HG02943 (cell line): ENCODE data around the gene ZNF740.
A peak's percentile ranks its signal among the peaks of the same experiment; 100 is the strongest.
"Not testable (repeated sequence)": the region's sequence is repeated elsewhere in the genome, so short reads cannot be mapped to it uniquely, and the experiment has no call there.

Source experiments
- ATAC-seq: cut with Tn5 transposase; IDR thresholded peaks from one replicate; pipeline ENCODE4 v1.9.1; 2021; ENCODE audit warnings: mild to moderate bottlenecking, low read depth, moderate library complexity; ENCODE audit not compliant: unreplicated experiment

Gene ZNF740

DNA sequence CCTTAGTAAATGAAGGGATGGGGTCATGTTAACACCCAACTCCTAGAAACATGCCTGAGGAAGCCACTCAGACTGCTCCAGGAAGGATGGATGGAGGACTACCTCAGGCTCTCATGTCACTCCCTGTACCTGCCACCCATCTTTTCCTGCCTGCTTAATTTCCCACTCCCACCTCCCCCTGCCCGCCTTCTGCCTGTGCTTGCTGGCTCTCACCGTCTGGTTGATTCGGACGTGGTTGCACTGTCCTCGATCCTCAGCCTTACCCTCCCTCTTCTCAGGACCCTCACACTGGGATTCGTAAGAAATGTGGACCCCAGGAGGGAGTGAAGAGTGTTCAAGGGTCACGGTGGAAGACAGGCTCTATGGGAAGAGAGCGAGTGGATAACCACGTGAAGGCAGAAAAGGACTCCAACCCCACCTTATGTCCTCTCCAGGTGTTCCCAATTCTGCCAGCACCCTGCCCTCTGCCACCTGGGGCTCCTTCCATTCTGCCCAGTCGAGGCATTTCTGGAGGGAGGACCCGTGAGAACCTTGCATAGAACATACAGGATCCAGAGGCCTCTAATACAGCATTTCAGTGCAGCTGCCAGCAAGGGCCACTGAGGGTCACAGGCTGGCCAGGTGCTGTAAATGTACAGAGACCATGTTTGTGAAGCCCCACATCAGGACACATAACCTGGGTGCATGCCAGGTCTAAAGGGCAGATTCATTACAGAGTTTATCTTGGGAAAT is 13.6 kb downstream of the ZNF740 start:
- ATAC-seq, result no peak

DNA sequence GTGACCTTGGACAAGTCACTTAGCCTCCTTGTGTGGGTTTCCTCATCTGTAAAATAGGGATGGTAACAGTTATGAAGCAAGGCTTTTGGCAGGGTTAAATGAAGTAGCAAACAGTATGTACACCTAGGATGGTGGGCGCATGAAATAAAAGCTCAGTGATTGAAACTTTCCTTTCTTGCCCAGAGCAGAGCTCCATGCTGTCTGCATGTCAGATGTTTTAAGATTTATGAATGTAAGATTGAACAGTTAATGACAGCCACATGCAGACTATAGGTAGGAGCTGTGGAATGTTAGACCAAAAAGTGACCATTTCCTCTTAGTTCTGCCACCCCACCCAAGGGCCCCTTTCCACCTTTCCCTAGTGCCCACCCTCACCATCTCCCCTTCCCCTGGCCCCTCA is 14.5 kb downstream of the ZNF740 start:
- no peak for ATAC-seq

DNA sequence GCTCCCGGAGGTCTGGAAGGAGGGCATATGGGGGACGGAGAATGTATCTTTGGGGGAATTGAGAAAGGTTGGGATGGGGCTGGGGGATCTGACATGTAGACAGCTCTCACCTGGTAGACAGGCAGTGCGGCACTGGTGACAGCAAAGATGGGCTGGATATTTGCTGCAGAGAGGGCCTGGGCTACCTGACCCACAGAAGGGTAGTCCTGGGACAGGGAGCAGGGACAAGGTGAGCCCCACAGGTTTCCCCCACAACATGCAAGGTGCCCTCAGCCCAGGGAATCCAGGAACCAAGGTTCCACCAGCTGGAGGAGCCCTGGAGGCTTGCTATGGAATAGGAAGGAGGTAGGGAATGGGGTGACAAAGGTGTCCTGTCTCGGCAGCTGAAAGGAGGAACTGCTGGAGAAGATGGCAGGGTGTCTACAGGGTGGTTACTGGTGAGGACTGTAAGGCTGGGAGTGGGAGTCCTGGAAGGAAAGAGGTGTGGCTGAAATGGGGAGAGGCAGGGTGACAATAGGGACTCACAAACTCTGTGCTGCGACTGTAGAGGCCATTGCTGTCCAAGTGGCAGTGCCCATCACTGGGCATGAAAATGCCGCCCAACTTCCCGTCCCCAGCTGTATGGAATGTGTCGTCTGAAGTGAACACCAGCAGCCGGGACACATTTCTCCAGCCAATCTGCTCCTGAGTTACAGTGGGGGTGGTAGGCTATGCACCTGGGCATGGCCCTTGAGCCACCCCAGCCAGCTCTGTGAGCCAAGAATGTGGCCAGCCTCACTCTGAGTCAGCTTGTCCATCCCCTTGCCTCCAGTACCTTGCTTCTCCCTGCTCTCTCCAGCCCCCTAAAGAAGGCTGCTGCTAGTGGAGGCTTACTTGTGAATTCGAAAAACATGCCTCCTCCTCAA is 15.2 kb downstream of the ZNF740 start:
- no peak for ATAC-seq

DNA sequence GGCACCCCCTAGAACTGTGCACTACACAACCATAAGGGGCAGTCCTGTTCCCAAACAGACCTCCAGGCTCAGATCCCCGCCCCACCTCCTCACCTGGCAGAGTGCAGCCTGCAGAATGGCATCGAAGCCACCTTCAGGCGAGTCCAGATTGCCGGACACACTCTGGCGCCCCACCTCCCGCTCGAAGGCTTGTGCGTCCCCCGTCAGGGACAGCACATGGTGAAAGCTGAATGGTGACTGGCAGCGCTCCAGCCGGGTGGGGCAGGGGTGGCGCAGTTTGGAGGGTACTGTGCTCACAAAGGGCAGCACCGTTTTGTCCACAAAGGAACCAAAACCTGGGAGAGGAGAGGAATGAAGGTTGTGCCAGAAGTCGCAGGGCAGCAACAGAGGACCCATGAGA is 16.0 kb downstream of the ZNF740 start:
- no peak for ATAC-seq

DNA sequence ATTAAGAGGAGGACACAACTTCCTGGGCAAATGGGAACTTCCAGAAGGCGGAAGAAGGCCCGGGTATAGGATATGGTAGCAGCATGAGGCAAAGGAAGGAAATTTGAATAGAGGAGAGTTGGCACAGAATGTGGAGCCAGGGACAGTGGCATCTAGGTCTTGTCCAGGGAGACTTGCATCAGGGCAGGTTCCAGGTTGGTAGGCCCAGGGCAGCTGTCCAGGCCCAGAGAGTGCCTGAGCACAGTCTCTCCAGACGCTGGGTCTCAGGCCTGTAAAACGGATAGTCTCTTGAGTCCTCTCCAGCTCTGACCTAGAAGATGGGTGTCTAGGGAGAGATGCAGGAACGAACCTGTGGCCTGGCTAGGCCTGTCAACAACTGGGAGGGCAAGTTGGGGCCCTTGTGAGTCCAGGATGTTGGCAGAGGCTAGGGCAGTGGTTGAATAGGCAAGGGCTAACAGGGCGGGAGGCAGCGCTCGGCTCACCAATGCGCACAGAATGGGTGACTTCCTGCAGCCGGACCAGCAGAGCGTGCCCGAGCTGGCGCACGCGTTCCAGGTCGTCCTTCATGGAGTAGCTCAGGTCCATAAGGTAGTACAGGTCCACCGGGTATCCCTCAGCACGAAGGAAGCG is 16.6 kb downstream of the ZNF740 start:
- no peak for ATAC-seq

DNA sequence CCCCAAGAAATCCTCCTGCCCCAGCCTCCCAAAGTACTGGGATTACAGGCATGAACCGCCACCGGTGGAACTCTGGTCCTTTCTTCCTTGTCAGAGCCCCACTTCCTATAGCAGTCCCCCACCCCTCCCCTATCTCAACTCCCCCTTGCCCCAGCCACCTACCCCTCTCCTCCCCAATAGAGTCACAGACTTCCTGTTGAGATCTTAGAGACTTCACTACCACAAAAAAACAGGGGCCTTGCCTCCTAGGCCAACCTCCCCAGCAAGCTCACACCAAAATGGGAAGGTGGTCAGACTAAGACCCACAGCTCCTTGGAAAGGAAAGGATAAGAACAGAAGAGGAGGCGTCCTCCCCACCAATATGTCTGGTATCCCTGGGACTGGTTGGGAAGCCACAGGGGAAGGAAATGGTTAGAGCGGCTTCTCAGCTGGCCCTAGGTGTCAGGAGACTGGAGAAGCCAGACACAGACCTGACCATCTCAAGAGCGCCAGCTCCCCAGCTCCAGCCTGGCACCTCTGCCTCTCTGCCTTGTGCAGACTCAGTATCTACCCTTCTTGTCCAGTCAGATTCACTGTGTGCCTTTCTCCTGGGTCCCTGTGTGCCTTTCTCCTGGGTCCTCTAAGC is 18.1 kb downstream of the ZNF740 start:
- no peak for ATAC-seq

DNA sequence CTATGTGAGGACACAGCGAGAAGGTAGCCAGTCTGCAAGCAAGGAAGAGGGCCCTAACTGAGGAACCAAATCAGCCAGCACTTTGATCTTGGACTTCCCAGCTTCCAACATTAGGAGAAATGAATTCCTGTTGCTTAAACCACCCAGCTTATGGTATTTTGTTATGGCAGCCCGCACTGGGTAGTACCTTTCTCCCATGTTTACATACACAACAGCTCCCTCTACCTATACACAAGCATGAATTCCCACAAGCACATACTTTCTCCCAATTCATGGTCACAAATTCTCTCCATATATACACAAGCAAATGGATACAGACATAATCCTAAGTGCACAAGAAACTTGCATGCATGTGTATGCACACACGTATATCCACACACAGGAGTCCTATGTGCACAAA is 19.2 kb downstream of the ZNF740 start:
- ATAC-seq, result no peak

DNA sequence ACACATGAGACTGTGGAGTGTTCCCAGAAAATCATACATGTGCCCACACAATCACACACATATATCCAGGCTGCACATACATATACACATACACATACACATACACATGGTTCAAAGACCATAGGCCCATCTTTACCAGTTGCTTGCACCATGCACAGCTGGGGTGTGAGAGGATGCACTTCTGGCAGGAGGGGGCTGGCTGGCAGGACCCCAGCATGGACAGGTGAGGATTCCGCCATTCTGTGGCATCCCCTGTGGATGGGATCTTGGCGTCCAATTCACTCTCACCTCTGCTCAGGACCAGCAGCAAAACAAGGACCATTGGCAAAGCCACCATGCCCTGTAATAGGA is 19.6 kb downstream of the ZNF740 start:
- ATAC-seq, result no peak

DNA sequence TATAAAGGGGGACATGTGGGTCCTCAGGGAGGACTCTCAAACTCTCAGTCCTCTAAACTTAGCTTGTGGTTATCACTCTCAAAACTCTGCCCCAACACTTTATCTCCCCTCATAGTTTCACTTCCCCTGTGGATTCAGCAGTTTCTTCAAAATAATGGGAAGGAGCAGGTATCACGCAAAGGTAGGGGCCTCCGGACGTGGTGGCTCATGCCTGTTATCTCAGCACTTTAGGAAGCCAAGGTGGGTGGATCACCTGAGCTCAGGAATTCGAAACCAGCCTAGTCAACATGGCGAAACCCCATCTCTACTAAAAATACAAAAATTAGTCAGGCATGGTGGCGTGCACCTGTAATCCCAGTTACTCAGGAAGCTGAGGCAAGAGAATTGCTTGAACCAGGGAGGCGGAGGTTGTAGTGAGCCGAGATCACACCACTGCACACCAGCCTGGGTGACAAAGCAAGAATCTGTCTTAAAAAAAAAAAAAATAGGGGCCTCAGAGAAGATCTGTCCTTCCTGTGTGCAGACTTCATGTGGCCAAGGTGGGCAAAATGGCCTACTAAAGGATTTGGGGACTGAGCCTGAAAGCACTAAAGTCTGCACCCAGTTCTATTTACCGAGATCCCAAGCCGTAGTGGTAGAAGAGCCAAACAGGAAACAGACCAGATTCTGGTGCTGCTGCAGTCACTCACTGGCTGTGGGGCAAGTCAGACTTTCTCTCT is 20.1 kb downstream of the ZNF740 start:
- no peak for ATAC-seq

DNA sequence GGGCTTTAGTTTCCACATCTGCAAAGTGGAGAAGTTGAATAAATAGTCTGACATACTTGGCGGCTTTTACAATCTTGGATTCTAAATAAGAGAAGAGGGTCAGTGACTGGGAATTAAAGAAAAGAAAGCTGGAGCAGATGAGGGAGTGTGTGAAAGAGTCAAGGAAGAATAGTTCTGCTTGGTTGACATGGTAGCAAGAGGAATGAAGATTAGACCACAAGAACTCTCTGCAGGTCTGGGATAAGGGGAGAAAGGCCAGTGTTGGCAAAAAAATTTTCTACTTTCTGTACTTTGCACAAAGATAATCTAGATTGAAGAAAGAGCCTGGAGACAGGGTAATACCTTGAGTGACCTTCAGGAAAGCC is 20.6 kb downstream of the ZNF740 start:
- no peak for ATAC-seq

DNA sequence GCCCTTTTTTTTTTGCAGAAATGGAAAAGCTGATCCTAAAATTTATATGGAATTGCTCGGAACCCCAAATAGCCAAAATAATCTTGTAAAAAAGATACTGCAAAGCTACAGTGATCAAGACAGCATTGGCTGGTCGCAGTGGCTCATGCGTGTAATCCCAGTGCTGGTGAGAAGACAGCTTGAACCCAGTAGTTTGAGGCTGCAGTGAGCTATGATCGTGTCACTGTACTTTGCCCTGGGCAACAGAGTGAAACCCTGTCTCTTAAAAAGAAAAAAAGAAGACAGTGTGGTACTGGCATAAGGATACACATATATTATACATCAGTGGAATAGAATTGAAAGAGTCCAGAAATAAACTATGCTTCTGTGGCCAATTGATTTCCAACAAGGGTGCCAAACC is 21.1 kb downstream of the ZNF740 start:
- ATAC-seq, result no peak

DNA sequence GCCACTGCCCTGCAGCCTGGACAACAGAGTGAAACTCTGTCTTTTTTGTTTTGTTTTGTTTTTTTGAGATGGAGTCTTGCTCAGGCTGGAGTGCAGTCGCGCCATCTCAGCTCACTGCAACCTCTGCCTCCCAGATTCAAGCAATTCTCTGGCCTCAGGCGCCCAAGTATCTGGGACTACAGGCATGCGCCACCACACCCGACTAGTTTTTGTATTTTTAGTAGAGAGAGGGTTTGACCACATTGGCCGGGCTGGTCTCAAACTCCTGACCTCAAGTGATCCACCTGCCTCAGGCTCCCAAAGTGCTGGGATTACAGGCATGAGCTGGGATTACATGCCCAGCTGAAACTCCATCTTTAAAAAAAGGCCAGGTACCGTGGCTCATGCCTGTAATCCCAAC is 21.8 kb downstream of the ZNF740 start:
- ATAC-seq, result not testable (repeated sequence)

DNA sequence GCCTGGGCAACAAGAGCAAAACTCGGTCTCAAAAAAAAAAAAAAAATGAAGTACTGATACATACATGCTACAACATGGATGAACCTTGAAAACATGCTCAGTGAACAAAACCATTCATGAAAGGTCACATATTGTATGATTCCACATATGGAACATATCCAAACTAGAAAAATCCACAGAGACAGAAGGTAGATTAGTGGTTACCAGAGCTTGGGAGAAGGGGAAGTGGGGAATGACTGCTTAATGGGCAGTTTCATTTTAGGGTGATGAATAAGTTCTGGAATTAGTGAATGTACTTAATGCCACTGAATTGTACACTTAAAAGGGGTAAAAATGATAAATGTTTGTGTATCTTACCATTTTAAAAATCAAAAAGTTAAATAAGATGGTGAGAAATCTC is 23.8 kb downstream of the ZNF740 start:
- ATAC-seq, result no peak

DNA sequence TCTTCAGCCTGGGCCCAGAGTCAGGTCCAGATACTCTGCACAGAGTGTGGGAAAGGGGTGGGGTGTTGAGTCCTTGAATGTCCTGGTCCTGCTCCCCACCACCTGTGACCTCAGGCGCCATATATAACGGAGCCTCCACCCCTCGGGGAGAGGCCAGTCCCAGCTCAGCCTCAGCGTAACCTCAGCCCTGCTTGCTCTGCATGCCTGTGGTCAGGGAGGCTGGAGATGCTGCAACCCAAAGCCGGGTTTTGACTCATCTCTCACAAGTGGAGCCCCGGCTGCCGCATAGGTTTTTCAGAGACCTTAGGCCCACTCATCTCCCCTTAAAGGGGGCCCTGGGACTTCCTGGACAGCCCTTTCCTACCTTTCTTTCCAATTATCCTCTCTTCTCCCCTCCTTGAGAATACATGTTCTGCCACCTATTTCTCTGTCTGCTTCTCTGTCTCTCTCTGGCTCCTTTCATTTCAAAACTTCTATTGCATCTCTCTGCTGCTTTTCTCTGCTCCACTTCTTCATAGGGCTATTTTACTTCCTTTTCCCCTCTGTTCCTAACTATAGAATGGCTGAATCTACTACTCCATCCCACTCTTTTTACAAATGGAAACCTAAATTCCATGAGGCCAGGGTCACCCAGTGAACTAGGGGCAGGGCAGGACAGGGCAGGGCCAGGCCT is 25.4 kb downstream of the ZNF740 start:
- ATAC-seq, result peak; percentile 57

DNA sequence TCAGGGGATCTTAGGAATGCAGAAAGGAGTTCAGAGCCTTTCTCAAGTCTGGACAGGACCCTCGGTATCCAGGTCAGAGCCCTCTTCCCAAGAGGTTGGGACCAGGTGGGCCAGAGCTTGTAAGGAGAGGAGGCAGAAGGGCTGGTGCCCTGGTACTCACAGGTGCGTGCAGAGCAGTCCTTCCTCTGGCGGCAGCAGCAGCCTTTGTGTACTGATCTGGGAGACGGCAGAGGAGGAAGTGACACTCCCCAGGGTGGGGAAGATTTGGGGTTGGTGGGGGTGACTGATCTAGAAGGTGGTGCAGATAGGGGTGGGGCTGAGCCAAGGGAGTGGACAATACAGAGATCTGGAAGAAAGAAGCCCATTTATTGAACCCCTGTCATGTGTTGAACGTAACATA is 26.5 kb downstream of the ZNF740 start, which contains the start of gene ITGB7:
Gene ITGB7, minus strand, starts transcription at position 210 of the 400 bp plus-strand sequence. CDS start 6,808 bp downstream, outside the sequence.
- ATAC-seq, result no peak

DNA sequence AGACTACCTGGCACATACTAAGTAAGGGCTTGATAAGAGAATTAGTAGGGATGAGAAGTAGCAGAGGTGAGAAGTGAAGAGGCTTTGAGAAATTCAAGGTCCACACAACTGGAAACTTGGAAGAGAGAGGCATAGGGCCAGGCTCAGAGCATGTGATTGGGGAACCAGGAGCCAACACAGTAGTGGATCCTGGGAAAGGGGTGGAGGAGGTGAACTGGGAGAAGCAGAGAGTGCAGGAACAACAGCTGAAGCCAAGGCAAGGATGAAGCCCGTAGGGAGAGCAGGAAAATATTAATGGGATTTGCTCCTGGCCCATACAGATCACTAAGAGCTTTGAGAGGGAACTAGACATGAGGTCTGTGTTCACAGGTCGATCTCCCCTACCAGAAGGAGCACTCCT is 27.9 kb downstream of the ZNF740 start:
- ATAC-seq, result no peak

DNA sequence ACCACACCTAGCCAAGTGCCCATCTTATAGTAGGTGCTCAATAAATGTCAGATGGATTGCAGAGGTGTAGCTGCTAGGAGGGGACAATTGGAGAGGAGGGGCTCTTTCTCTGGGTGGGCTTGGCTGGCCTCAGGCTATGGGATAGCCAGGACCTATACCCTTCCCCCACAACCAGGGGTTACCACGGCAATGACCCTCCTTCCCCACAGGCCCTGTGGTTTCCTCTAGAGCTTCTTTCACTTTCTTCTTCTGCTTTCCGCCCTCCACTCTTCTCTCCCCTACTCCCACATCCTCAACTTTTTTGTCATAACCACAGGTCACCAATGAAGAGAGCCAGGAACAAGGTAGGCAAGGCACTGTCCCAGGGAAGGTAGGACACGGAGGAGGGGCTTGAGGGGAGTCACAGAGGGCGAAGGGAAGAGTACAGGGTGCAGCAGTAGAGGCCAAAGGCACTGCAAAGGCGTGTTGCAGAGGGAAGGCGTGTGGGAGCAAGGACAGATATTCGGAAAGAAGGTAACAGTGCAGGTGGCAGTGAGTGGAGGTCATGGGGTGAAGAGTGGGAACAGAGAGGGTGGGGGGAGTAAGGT is 28.4 kb downstream of the ZNF740 start:
- ATAC-seq, result no peak

DNA sequence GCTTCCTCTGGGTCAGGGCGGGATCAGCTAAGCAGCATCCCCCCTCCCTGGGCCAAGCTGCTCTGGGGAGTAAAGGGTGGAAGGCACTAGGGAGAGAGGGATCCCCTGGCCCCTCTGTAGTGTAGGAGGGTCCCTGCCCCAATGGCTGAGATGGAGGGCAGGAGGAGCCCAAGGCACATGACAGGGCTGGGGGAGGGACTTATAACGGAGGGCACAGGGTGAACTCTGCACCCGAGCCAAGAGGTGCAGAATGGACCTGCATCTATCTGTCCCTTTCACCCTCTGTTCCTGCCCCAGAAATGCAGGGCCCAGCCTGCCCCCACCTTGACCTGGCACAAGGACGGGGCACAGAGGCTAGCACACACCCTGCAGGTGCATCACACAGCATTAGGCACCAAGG is 30.3 kb downstream of the ZNF740 start:
- no peak for ATAC-seq
